Posterior cingulate gyrus (tissue), 11 donors: Measurements from ENCODE around the gene PLEKHG4B.
"Not testable (repeated sequence)": the region's sequence is repeated elsewhere in the genome, so short reads cannot be mapped to it uniquely, and the experiment has no call there.

Experiments used
- DNase-seq, 10 donors: peaks; one replicate each; pipeline versions ENCODE4 v3.0.0 to v3.0.0-alpha.2; 2020 to 2021; ENCODE audit warnings: mixed read lengths in 3 of 10
- intact Hi-C: fragments of 100-400 bp; cut with DNase I; formaldehyde crosslinking; loops from one replicate; pipeline ENCODE4 v1.15.1; 2023

PLEKHG4B gene

DNA sequence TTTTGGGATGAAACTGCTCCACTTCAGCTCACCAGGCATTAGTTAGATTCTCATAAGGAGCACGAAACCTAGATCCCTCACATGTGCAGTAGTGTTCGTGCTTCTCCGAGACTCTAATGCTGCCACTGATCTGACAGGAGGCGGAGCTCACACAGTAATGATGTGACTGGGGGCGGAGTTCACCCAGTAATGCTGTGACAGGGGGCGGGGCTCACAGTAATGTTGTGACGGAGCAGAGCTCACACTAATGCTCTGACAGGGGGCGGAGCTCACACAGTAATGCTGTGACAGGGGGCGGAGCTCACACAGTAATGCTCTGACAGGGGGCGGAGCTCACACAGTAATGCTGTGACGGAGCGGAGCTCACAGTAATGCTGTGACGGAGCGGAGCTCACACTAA, 72.3 kb downstream of the PLEKHG4B start:
- intact Hi-C loops, result no loop called here
- peak in 1 of 10 donors; percentile 44 for DNase-seq

DNA sequence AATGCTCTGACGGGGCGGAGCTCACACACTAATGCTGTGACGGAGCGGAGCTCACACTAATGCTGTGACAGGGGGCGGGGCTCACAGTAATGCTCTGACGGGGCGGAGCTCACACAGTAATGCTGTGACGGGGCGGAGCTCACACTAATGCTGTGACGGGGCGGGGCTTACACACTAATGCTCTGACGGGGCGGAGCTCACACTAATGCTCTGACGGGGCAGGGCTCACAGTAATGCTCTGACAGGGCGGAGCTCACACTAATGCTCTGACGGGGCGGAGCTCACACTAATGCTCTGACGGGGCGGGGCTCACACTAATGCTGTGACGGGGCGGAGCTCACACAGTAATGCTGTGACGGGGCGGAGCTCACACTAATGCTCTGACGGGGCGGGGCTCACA, 72.8 kb downstream of the PLEKHG4B start:
- DNase-seq, intact Hi-C loops: not testable (repeated sequence)

DNA sequence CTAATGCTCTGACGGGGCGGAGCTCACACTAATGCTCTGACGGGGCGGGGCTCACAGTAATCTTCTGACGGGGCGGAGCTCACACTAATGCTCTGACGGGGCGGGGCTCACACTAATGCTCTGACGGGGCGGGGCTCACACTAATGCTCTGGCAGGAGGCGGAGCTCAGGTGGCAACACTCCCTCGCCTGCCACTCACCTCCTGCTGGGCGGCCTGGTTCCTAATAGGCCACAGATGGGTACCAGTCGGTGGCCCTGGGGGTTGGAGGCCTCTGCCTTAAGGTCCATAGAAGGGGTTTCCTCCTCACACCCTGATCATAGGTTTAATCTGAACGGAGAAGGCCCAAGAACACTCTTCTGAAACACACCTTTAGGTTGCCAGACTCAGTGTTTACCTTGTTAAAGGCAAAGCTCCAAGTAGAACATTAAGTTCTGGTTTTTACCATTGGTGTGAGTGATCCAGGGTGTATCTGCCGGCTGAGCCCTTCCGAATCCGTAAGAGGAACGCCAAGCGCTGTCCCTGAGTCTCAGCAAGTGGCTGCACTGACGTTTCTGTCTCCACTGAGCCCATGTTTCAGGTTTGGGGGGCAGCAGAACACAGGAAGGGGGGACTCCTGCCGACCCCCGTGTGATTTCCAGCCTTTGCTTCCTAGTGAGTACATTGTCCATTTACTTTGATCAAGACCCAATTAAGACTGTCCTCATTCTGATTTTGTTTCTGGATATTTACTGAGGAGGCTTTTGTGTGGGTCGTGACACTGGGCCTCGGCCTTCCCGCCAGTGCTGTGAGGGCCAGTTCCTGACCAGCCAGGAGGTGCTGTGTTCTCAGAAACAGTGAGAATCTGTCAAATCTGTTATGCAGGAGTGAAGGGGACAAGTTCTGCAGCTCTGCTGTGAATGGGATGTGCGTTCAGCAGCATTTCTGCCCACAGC, 74.7 kb downstream of the PLEKHG4B start:
- peak in 1 of 10 donors; percentile 22 for DNase-seq
- intact Hi-C loops, result no loop called here

DNA sequence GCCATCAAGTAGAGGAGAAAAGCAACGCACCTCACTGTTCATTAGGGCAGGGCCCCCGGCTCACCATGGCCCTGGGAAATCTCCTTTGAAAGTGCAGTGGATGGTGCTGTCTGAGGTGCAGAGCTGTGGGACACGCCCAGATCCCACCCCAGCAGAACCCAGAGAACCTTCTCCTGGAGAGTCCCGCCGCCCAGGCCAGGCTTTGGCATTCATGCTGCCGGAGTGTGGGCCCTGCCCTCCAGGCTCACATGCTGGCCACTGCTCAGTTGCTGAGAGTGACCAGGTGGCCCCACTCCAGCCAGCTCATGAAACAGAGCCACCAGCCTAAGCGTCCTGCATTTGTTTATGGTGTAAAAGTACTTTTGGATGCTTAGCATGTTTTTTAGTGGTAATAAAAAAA, 75.5 kb downstream of the PLEKHG4B start:
- peak in 3 of 10 donors; percentile 10 to 75 (median 55) for DNase-seq
- intact Hi-C loops, result no loop called here

DNA sequence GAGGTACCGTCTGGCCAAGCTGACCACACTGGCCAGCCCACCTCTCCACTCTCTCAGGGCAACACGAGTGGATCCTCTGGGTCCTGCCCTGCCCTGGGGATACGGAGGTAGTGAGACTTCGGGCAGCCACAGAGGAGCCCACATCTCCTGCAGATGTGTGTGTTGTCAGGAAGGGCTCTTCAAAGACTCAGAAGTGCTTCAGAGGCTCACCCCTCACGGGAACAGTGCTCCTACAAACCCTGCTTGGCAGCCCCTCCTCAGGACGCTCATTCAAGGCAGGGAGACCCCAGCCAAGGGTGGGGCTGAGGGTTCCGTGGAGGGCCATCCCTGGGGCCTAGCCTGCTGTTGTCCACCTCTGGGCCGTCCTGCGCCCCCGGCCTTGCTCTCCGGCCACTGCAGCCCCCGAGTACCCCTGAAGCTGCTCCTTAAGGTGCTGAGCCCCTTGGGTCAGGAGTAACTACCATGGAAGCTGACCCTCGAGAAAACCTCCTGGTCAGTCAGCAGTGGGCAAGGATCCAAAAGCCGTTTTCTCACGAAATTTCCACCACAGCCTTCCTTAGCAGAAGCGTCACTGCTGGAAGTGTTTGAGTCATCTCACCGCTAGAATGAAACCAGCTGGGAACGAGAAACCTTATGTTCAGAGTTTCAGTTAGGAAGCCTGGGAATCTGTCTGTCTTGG, 76.2 kb downstream of the PLEKHG4B start:
- intact Hi-C loops, result no loop called here
- peak in 3 of 10 donors; percentile 11 to 65 (median 58) for DNase-seq

DNA sequence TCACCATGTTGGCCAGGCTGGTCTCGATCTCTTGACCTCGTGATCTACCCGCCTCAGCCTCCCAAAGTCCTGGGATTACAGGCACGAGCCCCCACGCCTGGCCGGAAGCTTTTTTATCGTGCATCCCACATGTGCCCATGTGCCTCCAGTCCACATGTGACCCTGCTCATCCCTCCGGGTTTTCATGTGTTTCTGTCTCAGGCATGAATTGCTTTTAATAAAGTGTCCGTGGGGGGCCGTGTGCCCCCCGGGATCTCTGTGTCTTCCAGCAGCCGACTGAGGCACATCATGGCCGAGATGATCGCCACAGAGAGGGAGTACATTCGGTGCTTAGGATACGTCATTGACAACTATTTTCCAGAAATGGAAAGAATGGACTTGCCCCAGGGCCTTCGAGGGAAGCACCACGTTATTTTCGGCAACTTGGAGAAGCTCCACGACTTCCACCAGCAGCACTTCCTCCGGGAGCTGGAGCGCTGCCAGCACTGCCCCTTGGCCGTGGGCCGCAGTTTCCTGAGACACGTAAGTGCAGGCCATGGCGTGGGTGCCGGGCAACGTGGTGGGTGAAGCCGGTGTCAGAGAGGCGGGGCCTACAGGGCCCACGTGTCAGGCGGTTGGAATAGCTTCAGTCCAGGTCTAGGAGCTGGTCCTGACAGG, 77.2 kb downstream of the PLEKHG4B start:
- DNase-seq, result peak in 3 of 10 donors; percentile 16 to 93 (median 84)
- intact Hi-C loops, result no loop called here

DNA sequence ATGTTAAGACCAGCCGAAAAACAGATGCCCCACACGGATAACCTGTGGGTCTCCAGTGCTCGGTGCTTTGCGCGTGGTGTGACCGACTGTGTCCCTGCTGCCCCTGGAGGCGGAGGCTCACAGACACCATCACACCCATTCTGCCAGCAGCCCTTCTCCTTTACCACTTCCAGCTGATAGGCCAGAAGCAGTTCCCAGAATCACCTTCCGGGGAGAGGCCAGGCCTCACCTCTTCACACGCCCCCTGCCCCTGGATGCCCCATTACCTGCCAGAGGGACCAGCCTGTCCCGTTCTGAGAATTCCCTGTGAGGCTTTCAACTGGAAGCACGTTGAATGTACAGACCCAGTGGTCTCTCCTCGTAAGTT, 77.7 kb downstream of the PLEKHG4B start:
- intact Hi-C loops, result no loop called here
- peak in 1 of 10 donors; percentile 4 for DNase-seq

DNA sequence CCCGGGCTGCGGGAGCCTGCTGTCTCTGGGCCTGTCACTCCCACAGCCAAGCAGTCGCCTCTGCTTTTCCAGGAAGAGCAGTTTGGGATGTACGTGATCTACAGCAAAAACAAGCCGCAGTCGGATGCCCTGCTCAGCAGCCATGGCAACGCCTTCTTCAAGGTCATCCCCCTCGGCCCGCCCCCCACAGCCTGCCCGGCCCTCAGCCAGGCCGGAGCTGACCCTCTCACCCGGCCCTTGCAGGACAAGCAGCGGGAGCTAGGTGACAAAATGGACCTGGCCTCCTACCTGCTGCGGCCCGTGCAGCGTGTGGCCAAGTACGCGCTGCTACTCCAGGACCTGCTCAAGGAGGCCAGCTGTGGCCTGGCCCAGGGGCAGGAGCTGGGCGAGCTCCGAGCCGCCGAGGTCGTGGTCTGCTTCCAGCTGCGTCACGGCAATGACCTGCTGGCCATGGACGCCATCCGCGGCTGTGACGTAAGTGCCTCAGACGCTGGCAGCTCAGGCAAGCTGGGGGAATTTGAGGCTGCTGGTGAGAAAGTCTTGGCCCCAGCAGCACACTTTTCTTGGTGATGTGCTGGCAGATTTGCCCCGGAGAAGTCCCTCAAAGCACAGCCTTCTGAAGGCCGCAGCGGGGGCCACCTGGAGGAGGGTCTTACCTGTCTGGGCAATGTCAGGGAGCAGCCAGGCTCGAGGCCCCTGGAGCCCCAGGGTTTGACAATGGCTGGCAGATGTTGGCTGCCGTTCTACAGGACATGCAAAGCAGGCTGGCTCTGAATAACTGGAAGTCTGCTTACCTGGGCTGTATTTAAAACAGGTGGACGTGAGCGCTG, 79.2 kb downstream of the PLEKHG4B start:
- peak in 4 of 10 donors; percentile 7 to 83 (median 64) for DNase-seq
- intact Hi-C loops, result no loop called here

DNA sequence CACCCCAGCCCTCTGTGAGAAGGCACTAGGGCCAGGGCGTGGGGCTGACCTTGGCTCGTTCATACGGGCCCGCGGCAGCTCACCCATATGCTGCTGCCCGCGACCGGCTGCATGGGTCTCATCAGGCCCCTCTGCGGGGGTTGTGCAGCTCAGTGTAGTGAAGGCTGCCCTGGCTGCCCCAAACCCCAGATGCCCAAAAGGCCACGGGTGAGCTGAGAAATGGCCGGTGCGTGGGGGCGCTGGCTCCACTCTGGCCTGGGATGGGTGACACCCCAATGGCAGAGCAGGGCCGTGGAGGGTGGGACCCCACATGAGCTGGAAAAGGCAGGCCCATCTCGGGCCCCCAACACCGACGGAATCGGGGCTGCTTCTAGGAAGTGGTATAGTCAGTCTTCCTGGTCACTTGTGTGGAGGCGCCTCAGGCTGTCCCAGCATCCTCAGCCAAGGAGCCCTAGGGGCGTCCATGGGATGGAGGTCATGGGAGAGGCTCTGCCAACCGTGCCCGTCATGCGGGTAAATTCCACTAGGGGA, 79.9 kb downstream of the PLEKHG4B start:
- intact Hi-C loops, result no loop called here
- DNase-seq, result peak in 4 of 10 donors; percentile 6 to 82 (median 71)

DNA sequence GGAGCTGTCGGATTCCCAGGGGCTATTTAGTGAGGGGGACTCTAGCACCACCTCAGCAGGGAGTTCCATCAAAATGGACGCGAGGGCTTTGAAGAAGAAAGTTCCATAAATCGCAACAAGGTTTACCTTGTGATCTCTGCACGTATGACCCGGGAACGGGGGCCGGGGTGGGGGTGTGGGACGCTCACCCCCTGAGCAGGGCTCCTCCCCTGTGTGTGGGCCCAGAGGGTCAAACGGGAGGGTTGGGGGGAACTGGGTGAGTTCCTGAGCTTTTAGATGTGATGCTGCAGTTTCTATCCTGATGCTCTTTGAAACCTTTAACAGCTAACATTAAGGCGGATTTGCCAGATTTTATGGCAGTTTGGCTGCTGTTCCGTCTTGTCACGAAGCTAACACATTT, 80.5 kb downstream of the PLEKHG4B start:
- DNase-seq, result peak in 3 of 10 donors; percentile 3 to 54 (median 40)
- intact Hi-C loops, result no loop called here

DNA sequence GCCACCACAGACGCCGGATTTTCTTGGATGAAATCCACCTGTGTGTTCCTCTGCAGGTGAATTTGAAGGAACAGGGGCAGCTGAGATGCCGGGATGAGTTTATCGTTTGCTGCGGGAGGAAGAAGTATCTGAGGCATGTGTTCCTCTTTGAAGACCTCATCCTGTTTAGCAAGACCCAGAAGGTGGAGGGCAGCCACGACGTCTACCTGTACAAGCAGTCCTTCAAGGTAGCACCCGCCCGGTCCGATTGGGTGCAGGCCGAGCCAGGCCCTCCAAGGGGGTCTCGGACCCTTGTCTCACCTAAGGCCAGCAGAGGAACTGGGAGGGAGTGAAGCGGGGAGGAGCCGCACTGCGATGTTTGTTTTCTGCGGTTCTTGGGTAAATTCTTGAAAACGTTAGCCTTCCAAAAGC, 80.9 kb downstream of the PLEKHG4B start:
- intact Hi-C loops, result no loop called here
- DNase-seq, result peak in 4 of 10 donors; percentile 11 to 73 (median 66)

DNA sequence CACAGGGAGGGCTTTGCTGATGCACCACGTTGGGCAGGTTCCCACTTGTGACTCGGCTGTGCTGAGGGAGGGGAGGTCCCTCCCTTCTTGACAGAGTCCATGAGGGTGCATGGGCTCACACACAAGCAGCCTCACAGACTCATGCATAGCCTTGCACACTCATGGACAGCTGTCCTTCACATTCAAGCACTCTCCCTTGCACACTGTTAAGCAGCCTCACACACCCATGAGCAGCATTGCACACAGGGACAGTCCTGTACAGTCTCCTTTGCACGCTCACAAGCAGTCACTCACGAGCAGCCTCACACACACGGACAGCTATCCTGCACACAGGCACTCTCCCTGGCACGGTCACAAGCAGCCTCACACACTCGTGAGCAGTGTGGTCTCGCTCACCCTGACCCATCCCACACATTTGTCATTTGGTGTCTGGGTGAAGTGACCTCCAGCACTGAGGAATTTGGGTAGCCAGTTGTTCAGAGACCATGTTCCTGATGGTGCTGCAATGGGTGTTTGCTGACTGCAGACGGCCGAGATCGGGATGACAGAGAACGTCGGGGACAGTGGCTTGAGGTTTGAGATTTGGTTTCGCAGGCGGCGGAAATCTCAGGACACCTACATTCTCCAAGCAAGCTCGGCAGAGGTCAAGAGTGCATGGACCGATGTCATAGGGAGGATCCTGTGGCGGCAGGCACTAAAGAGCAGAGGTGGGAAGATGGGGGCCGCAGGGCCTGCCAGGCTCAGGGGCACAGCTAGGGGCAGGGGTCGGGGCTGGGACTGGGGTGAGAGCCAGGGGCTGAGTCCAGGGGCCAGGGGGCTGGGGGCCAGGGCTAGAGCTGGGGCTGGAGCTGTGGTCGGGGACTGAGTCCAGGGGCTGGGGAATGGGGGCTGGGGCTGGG, 81.7 kb downstream of the PLEKHG4B start:
- intact Hi-C loops, result no loop called here
- DNase-seq, result peak in 3 of 10 donors; percentile 33 to 62 (median 57)

DNA sequence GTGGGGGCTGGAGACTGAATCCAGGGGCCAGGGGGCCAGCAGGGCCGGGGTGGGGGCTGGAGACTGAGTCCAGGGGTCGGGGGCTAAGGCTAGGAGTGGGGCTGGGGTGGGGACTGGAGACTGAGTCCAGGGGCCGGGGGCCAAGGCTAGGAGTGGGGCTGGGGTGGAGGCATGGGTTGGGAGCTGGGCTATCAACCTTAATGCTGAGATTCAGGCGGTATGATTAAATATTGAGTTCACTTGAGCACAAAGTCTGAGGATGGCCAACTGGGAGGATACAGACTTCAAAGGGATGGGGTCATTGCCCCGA, 82.3 kb downstream of the PLEKHG4B start:
- intact Hi-C loops, result no loop called here
- DNase-seq, result no peak

DNA sequence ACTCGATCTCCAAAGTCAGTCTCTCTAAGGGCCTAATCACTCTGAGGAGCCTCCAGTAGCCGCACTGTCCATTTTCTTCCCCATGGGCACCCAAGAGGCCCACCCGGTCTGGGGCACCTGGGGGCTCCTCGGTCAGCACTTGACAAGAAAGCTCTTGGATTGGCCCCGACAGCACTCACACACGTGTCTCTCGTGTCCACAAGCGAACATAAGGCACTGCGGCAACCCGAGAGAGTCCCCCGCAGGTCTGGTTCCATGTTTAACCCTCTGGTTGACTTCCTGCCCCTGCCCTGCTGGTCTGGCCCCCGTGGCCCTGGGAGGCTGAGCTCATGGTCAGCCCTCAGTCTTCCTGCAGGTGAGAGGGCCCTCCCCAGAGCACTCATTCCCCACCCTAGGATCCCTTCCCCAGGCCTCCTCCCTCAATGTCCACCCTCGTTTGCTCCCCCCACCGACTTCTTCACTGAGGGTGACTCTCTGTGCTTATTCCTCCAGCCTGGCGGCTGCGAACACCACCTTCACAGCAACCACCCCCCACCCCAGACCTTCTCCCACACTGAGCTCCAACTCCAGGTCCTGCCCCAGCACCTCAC, 83.0 kb downstream of the PLEKHG4B start:
- peak in 3 of 10 donors; percentile 35 to 76 (median 53) for DNase-seq
- intact Hi-C loops, result no loop called here

DNA sequence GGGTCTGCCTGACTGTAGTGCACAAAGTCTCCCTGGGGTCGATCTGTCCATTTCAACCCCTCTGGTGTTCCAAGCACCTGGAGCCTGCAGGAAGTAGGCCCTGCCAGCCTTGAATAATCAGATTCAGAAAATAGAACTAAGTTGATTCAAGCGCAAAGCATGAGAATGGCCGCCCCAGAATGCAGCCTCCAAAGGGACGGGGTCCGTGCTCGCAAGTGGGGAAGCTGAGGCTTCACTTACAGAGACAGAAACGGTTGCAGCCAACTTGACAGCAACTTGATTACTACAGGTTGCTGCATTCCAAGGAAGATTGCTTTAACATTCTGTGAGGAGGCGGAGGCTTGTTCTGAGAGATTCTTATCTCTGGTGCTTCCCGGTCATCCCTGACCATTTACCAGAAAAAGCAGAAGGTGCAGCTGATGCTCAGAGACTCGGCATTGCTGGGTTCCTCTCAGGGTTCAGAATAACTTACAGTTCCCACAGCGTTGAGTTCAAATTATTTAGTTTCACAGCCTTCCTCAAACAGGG, 84.4 kb downstream of the PLEKHG4B start:
- peak in 2 of 10 donors; percentile 40 to 65 for DNase-seq

DNA sequence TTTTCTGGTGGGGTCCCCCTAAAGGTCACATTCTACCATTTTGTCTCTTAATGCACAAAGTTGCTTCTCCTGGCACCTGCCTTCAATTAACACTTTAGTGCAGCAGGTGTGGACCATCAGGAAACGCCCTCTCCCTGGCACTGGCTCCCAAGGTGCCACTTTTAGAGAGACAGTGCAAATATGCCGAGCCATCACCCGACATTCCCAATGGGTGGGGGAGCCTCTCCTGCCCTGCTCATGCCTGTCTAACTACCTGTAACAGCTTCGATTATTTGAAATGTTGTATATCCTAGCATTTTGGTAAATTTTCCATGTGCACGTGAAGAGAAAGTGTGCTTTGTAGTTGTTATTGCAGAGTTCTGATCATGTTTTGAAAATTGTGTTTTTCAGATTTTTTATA, 86.1 kb downstream of the PLEKHG4B start:
- DNase-seq, result peak in 2 of 10 donors; percentile 35 to 38
- intact Hi-C loops, result no loop called here

More for the DNA sequence above, 84.4 kb downstream of the PLEKHG4B start:
- intact Hi-C loops, result no loop called here

DNA sequence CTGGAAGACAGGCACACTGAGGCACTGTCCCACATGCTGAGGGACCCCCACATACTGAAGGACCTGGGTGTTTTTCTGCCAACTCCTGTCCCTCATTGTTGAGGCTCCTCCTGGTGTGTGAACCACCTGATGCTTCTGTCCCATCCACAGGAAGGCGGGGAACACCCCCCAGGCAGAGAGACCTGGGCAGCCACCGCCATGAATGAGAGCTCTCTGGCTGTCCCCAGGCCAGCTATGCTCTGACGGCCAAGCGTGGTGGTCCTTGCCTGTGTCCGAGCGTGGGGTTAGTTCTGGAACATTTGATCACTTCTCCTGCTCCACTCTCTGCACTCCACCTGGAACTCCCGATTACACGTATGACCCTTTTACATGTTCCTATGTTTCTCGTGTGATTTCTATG, 87.4 kb downstream of the PLEKHG4B start:
- intact Hi-C loops, result no loop called here
- peak in 2 of 10 donors; percentile 29 to 37 for DNase-seq

DNA sequence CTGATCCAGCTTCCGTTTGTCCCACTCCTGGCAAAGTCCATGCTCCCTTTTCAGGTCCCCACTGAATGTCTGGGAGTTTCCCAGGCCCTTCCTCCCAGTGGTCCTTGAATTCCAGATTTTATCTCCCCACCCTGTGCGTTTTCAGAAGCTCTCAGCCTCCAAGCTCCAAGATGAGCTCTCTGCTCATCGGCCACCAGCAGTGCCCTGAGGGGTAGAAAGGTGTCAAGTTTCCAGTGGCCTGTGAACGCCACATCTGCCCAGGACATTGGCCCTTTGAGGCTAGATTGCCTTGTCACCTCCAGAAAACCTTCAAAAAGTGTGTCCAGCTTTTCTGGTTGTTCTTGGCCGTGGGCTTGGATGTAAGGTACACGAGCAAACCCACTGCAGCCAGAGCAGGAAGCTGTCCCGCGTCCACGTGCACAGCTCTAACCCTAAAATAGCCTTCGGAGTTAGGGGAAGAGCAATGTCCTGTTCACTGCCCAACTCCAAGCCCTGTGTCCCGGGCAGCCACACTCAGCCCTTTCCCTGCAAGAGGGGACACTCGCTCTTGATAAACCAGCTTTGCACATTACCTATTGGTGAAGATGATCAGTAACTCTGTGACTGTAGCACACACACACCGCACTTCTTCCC, 88.4 kb downstream of the PLEKHG4B start:
- intact Hi-C loops, result no loop called here
- DNase-seq, result peak in 2 of 10 donors; percentile 41 to 55
